CD4-positive, alpha-beta T cell treated with Interleukin-6 at 100 ng/mL for 8 hours (primary cell): ENCODE data around the gene C1QTNF12.

Experiments
- DNase-seq: peaks from one replicate; pipeline ENCODE4 v3.0.0-alpha.2; 2020; ENCODE audit warnings: mixed read lengths, low spot score

The C1QTNF12 gene

GRCh38 chr1:1213345-1214265, 32.9 kb downstream of the C1QTNF12 start, which contains the start of gene TNFRSF4:
TSS of gene TNFRSF4 (minus strand) at chr1:1214153. CDS start at chr1:1214127, 26 bp downstream.
- DNase-seq, result peak; percentile 17

GRCh38 chr1:1212780-1213344, 33.7 kb downstream of the C1QTNF12 start:
- DNase-seq, result peak; percentile 37

GRCh38 chr1:1211541-1212441, 34.7 kb downstream of the C1QTNF12 start:
- no peak for DNase-seq

GRCh38 chr1:1210726-1211540, 35.6 kb downstream of the C1QTNF12 start:
- no peak for DNase-seq

GRCh38 chr1:1208713-1209433, 37.6 kb downstream of the C1QTNF12 start:
- peak; percentile 38 for DNase-seq

- no peak for DNase-seq
These were observed 39.0 kb downstream of the C1QTNF12 start for GRCh38 chr1:1207571-1207892.

- no peak for DNase-seq
These were observed 39.5 kb downstream of the C1QTNF12 start for GRCh38 chr1:1206966-1207531.

- peak; percentile 22 for DNase-seq
These were observed 40.1 kb downstream of the C1QTNF12 start, which contains the start of gene TNFRSF18 for GRCh38 chr1:1206376-1206965. TSS of gene TNFRSF18 (minus strand) at chr1:1206592. CDS start at chr1:1206571, 21 bp downstream.

GRCh38 chr1:1205769-1206375, 40.6 kb downstream of the C1QTNF12 start:
- no peak for DNase-seq

- no peak for DNase-seq
These were observed 41.3 kb downstream of the C1QTNF12 start for GRCh38 chr1:1204998-1205768.

- no peak for DNase-seq
These were observed 42.0 kb downstream of the C1QTNF12 start for GRCh38 chr1:1204425-1204920.

- DNase-seq, result no peak
These were observed 42.7 kb downstream of the C1QTNF12 start for GRCh38 chr1:1203561-1204424.

- DNase-seq, result no peak
These were observed 43.5 kb downstream of the C1QTNF12 start for GRCh38 chr1:1202831-1203560.

- peak; percentile 84 for DNase-seq
These were observed 45.4 kb downstream of the C1QTNF12 start for GRCh38 chr1:1200876-1201810.

GRCh38 chr1:1199961-1200875, 46.3 kb downstream of the C1QTNF12 start:
- DNase-seq, result no peak
